ENCODE data around the gene SYT12.

DNA sequence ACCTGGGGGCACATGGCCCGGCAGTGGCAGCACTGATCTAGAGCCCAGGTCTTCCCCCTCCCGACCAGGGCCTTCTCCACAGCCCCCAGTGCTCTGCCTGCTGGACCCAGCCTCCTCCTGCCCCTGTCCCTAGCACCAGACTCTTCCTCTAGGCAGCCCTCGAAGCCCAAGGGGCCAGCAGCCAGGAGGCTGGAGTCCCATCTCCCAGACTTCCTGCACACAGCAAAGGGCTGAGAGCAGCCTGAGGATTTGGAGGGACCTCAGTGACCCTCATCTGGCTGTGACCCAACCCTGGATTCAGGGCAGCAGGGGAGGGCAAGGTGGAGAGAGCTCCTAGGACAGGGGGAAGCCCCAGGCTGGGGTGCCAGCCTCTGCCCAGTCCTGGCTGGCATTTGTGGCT lies 36.7 kb downstream of the SYT12 start:
- TF ChIP-seq EZH2 (IDR thresholded peaks at IDR 0.05; ENCODE audit: insufficient read depth, poor library complexity, severe bottlenecking) = no peak
- TF ChIP-seq EZH2phosphoT487 (IDR thresholded peaks at IDR 0.05; ENCODE audit: insufficient read depth, low read depth) = no peak

Data from GM23248 (cell line).